GM11168 (cell line): ENCODE results near the gene GGA2.

ENCODE experiments used
- in situ Hi-C: fragments of 300-500 bp; cut with MboI; formaldehyde crosslinking; loops from one replicate; pipeline ENCODE4 v1.12.0; 2022; ENCODE audit warnings: low sequenced_read_pairs; ENCODE audit not compliant: unreplicated experiment

GGA2 gene

GRCh38 chr16:23428351-23428750, 81.9 kb downstream of the GGA2 start:
- in situ Hi-C loops: no loop called here

DNA sequence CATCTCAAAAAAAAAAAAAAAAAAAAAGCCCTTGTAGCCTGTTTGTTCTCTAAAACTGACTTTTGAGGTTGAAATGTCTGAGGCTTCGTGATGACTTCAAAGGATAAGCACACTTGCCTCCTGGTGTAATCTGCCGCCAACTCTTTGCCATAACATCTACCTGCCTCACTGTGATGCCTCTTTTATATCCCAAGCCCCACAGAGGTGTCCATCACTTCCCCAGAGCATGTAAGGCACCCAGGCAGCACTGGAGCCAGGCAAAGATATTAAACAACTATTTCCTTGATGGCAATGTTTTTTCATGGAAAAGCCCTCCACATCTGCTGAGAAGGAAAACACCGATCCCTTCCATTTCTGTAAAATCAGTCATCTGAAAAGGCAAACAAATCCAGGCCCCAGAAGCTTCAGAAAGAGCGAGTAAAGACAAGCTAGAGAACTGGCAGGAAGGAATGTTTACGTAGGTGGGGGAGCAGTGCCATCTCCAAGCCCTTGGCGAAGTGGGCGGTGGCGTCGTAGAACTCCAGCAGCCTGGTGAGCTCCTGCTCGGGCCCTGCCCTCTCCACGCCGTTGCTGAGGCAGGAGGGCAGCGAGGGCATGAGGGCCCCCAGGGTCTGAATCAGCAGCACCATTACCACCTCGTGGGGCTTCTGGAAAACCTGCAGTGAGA, 85.9 kb downstream of the GGA2 start:
- in situ Hi-C loops: no loop called here

- in situ Hi-C loops: no loop called here
Observed at GRCh38 chr16:23423496-23424049, 86.7 kb downstream of the GGA2 start.

DNA sequence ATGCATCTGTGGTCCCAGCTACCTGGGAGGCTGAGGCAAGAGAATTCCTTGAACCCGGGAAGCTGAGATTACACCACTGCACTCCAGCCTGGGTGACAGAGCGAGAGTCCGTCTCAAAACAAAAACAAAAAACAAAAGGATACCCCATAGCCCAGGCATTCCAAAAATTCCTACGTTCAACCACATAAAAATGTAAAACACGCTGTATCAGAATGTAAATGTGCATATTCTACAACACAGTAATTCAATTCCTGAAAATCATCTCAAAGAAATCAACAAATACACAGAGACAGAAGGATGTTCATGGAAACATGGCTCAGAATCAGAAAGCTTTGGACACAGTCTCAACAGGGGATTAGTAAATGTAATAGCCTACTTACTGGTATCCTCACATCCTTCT, 90.3 kb downstream of the GGA2 start:
- in situ Hi-C loops: no loop called here

GRCh38 chr16:23416816-23417215, 93.5 kb downstream of the GGA2 start:
- in situ Hi-C loops: no loop called here

DNA sequence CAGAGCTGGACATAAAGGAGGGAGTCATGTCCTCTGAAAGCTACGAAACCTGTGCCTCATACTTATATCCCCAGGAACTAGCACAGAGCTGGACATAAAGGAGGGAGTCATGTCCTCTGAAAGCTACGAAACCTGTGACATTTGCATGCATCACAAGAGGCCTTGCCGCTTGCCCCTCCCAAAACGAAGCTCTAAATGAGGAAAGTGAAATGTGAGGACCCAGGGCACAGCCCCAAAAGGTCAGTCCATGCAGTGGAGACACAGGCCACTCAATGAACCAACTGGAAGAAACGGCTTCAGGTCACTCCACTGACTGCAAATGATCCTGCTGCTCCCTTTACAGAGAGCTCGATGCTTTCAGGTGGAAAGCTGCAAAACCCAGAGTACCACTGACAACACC, 95.6 kb downstream of the GGA2 start:
- in situ Hi-C loops: no loop called here
